Measurements from ENCODE around the gene LRRC10. TPM values are rescaled to one million over a fixed set of nuclear protein-coding genes. Genes with fewer than 3 reads are reported as not detected.
"Not testable (repeated sequence)": the region's sequence is repeated elsewhere in the genome, so short reads cannot be mapped to it uniquely, and the experiment has no call there.

LRRC10 gene
- total and polyA plus RNA-seq, 5 experiments from 2014 or later = not detected

GRCh38 chr12:69604275-69604674, 6.4 kb downstream of the LRRC10 start:
- H3K27ac Mint-ChIP-seq, H3K4me1 Mint-ChIP-seq, POLR2A ChIA-PET, H3K27me3 Mint-ChIP-seq, DNase-seq, H3K4me3 Mint-ChIP-seq, ATAC-seq, H3K9me3 Mint-ChIP-seq: not testable (repeated sequence)
- peaks cover 14 to 40% (median 15%) of the 10 kb centered on the region in 3 donors for H3K36me3 Mint-ChIP-seq

- POLR2A ChIA-PET, H3K4me3 Mint-ChIP-seq, H3K27ac Mint-ChIP-seq, H3K9me3 Mint-ChIP-seq, H3K27me3 Mint-ChIP-seq, H3K4me1 Mint-ChIP-seq, DNase-seq, ATAC-seq: not testable (repeated sequence)
- H3K36me3 Mint-ChIP-seq = peaks cover 14 to 48% (median 19%) of the 10 kb centered on the region in 3 donors
These were observed 7.2 kb downstream of the LRRC10 start for GRCh38 chr12:69603556-69603955.

GRCh38 chr12:69602954-69603353, 7.8 kb downstream of the LRRC10 start:
- H3K4me1 Mint-ChIP-seq = peaks cover 0 to 2% (median 0%) of the 10 kb centered on the region in 4 donors
- H3K36me3 Mint-ChIP-seq = peaks cover 14 to 54% (median 19%) of the 10 kb centered on the region in 3 donors
- DNase-seq (no peak), ATAC-seq (peak; percentile 28 to 38)
- no peaks in the 10 kb centered on the region for H3K9me3 Mint-ChIP-seq
- no peak overlapping the region for H3K4me3 Mint-ChIP-seq
- POLR2A ChIA-PET = no interaction called here
- H3K27ac Mint-ChIP-seq = peak overlapping the region in 2 of 10 donors; percentile 50 to 79
- H3K27me3 Mint-ChIP-seq = no peaks in the 10 kb centered on the region

- ATAC-seq = no peak
- no peak for DNase-seq
- Mint-ChIP-seq H3K27me3 (no peaks in the 10 kb centered on the region), H3K9me3 (no peaks in the 10 kb centered on the region), H3K27ac (peak overlapping the region in 1 of 10 donors; percentile 40), H3K36me3 (peaks cover 14 to 62% (median 19%) of the 10 kb centered on the region in 3 donors), H3K4me3 (no peak overlapping the region), H3K4me1 (peaks cover 0 to 2% (median 0%) of the 10 kb centered on the region in 4 donors)
- POLR2A ChIA-PET = no interaction called here
These were observed 8.6 kb downstream of the LRRC10 start for GRCh38 chr12:69601962-69602685.

- POLR2A ChIA-PET = no interaction called here
- ATAC-seq = no peak
- peak overlapping the region in 2 of 10 donors; percentile 15 to 78 for H3K27ac Mint-ChIP-seq
These were observed 9.9 kb downstream of the LRRC10 start for GRCh38 chr12:69600804-69601203.

GRCh38 chr12:69598174-69598753, 12.4 kb downstream of the LRRC10 start:
- ATAC-seq (no peak), DNase-seq (no peak)
- Mint-ChIP-seq H3K36me3 (peaks cover 12 to 97% (median 24%) of the 10 kb centered on the region in 3 donors), H3K9me3 (no peaks in the 10 kb centered on the region), H3K27me3 (no peaks in the 10 kb centered on the region), H3K27ac (peak overlapping the region in 1 of 10 donors; percentile 40), H3K4me1 (peaks cover 0 to 14% (median 5%) of the 10 kb centered on the region in 4 donors), H3K4me3 (no peak overlapping the region)
- POLR2A ChIA-PET = no interaction called here

More at GRCh38 chr12:69600804-69601203, 9.9 kb downstream of the LRRC10 start:
- H3K4me1 Mint-ChIP-seq = peaks cover 0 to 7% (median 2%) of the 10 kb centered on the region in 4 donors
- H3K9me3 Mint-ChIP-seq = no peaks in the 10 kb centered on the region
- peaks cover 14 to 75% (median 22%) of the 10 kb centered on the region in 3 donors for H3K36me3 Mint-ChIP-seq
- no peak overlapping the region for H3K4me3 Mint-ChIP-seq
- no peaks in the 10 kb centered on the region for H3K27me3 Mint-ChIP-seq
- no peak for DNase-seq

- POLR2A ChIA-PET = interaction anchor here (0.6 kb wide), 1 partner anchor 10 kb away, joined by 3 read pairs; the partner anchor contains the start of gene CCT2
- Mint-ChIP-seq H3K4me1 (peaks cover 2 to 19% (median 11%) of the 10 kb centered on the region in 4 donors), H3K9me3 (no peaks in the 10 kb centered on the region), H3K36me3 (peaks cover 0 to 99% (median 14%) of the 10 kb centered on the region in 3 donors), H3K27me3 (no peaks in the 10 kb centered on the region), H3K27ac (peak overlapping the region in 7 of 10 donors; percentile 12 to 86 (median 41)), H3K4me3 (no peak overlapping the region)
- ATAC-seq = no peak
- DNase-seq = no peak
These were observed 15.0 kb downstream of the LRRC10 start for GRCh38 chr12:69595689-69596088.

- ATAC-seq = no peak
- Mint-ChIP-seq H3K9me3 (no peaks in the 10 kb centered on the region), H3K36me3 (peaks cover 0 to 76% (median 15%) of the 10 kb centered on the region in 3 donors), H3K4me1 (peaks cover 14 to 35% (median 23%) of the 10 kb centered on the region in 4 donors), H3K27me3 (no peaks in the 10 kb centered on the region), H3K4me3 (no peak overlapping the region), H3K27ac (peak overlapping the region in 1 of 10 donors; percentile 66)
- POLR2A ChIA-PET = no interaction called here
- no peak for DNase-seq
These were observed 21.6 kb downstream of the LRRC10 start for GRCh38 chr12:69589082-69589481.

- H3K27ac Mint-ChIP-seq = no peak overlapping the region
These were observed 22.2 kb downstream of the LRRC10 start for GRCh38 chr12:69588527-69588926.

GRCh38 chr12:69585189-69586062, 25.3 kb downstream of the LRRC10 start, which contains the start of gene CCT2:
TSS of gene CCT2 (plus strand) at chr12:69585459. CDS start at chr12:69585522, 63 bp downstream.
- H3K9me3 Mint-ChIP-seq = no peaks in the 10 kb centered on the region
- H3K27me3 Mint-ChIP-seq = no peaks in the 10 kb centered on the region
- H3K36me3 Mint-ChIP-seq = peaks cover 0 to 39% (median 10%) of the 10 kb centered on the region in 3 donors
- ATAC-seq (peak; percentile 88 to 91), DNase-seq (peak; percentile 90 to 98 (median 96))
- H3K4me1 Mint-ChIP-seq = peaks cover 8 to 25% (median 20%) of the 10 kb centered on the region in 4 donors
- H3K4me3 Mint-ChIP-seq = peak within 1 kb of the TSS; percentile 93 to 99 (median 96)
- peak within 1 kb of the TSS; percentile 89 to 99 (median 98) for H3K27ac Mint-ChIP-seq
- POLR2A ChIA-PET = interaction anchor here (1.0 to 2.2 kb wide), 6 partner anchors 10 to 346 kb away, joined by 3 to 37 read pairs (median 6); partner anchors contain the start of genes CPSF6 and FRS2

More at GRCh38 chr12:69588527-69588926, 22.2 kb downstream of the LRRC10 start:
- Mint-ChIP-seq H3K36me3 (peaks cover 0 to 70% (median 12%) of the 10 kb centered on the region in 3 donors), H3K27me3 (no peaks in the 10 kb centered on the region), H3K9me3 (no peaks in the 10 kb centered on the region), H3K4me1 (peaks cover 12 to 35% (median 23%) of the 10 kb centered on the region in 4 donors), H3K4me3 (no peak overlapping the region)
- POLR2A ChIA-PET = no interaction called here
- DNase-seq = no peak
- no peak for ATAC-seq

GRCh38 chr12:69583203-69583602, 27.5 kb downstream of the LRRC10 start:
- POLR2A ChIA-PET = interaction anchor here (0.6 kb wide), 1 partner anchor 967 kb away, joined by 3 read pairs; no protein-coding TSS in a partner anchor
- Mint-ChIP-seq H3K9me3 (no peaks in the 10 kb centered on the region), H3K36me3 (peaks cover 0 to 18% (median 0%) of the 10 kb centered on the region in 3 donors), H3K27ac (peak overlapping the region in 2 of 10 donors; percentile 3 to 6), H3K27me3 (no peaks in the 10 kb centered on the region), H3K4me3 (no peak overlapping the region), H3K4me1 (peaks cover 10 to 22% (median 10%) of the 10 kb centered on the region in 4 donors)
- no peak for DNase-seq
- ATAC-seq = no peak

GRCh38 chr12:69580074-69580473, 30.6 kb downstream of the LRRC10 start:
- H3K36me3 Mint-ChIP-seq = peaks cover 0 to 13% (median 3%) of the 10 kb centered on the region in 3 donors
- POLR2A ChIA-PET = interaction anchor here (0.6 to 1.0 kb wide), 2 partner anchors 248 to 306 kb away, joined by 3 to 4 read pairs; no protein-coding TSS in a partner anchor

More at GRCh38 chr12:69580074-69580473, 30.6 kb downstream of the LRRC10 start:
- Mint-ChIP-seq H3K27me3 (no peaks in the 10 kb centered on the region), H3K4me1 (peaks cover 0 to 4% (median under 1%) of the 10 kb centered on the region in 4 donors), H3K4me3 (no peak overlapping the region), H3K9me3 (no peaks in the 10 kb centered on the region), H3K27ac (peak overlapping the region in 1 of 10 donors; percentile 0)
- ATAC-seq (no peak), DNase-seq (no peak)

Data from naive thymus-derived CD8-positive, alpha-beta T cell (primary cell).